GM20000 (cell line): ENCODE data around the gene PSME3.
"Not testable (repeated sequence)": the region's sequence is repeated elsewhere in the genome, so short reads cannot be mapped to it uniquely, and the experiment has no call there.

Experiments
- DNase-seq: peaks from one replicate; pipeline ENCODE4 v3.0.0; 2012; ENCODE audit warnings: low spot score
- CTCF ChIP-seq: IDR thresholded peaks from 2 replicates; pipeline ENCODE4 v1.5.1; 2012; ENCODE audit warnings: mild to moderate bottlenecking, control low read depth; ENCODE audit errors: extremely low read depth, missing control alignments

The PSME3 gene

GRCh38 chr17:42865638-42866094, 32.5 kb downstream of the PSME3 start:
- DNase-seq = no peak
- TF ChIP-seq CTCF = no peak

- no peak for TF ChIP-seq CTCF
- DNase-seq = no peak
Observed at GRCh38 chr17:42866216-42866615, 33.0 kb downstream of the PSME3 start.

- TF ChIP-seq CTCF = no peak
- no peak for DNase-seq
Observed at GRCh38 chr17:42866631-42867575, 33.7 kb downstream of the PSME3 start.

- DNase-seq = not testable (repeated sequence)
Observed at GRCh38 chr17:42867694-42868261, 34.6 kb downstream of the PSME3 start.

GRCh38 chr17:42868338-42868737, 35.1 kb downstream of the PSME3 start:
- DNase-seq = no peak

GRCh38 chr17:42871647-42872046, 38.5 kb downstream of the PSME3 start:
- no peak for DNase-seq
- TF ChIP-seq CTCF = no peak

More at GRCh38 chr17:42868338-42868737, 35.1 kb downstream of the PSME3 start:
- TF ChIP-seq CTCF = no peak

- TF ChIP-seq CTCF = no peak
- DNase-seq = no peak
Observed at GRCh38 chr17:42872251-42872965, 39.2 kb downstream of the PSME3 start.
